ENCODE results near the gene ITGA8.

DNA sequence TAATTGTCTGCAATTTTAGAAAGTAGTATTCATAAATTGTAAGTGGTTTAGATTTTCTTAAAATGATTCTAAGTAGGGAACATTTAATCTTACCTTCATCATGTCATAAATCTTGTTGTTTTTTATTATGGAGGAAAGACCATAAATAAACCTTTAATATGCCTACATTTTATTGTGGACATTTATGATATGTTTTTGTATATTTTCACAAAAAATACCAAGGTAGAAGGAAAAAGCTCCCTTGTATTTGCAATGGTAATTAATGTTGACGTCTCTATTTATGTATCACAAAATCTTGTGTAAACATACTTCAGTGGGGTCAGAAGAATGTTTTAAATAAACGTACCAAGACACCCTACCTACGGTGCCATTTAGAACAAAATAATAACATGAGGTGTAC lies 193.0 kb downstream of the ITGA8 start:
- TF ChIP-seq CTCF (IDR thresholded peaks at IDR 0.05) (no peak), POLR2A (IDR thresholded peaks at IDR 0.05) (no peak)

Measured in heart left ventricle (tissue), 13 donors.